AG09309 (cell line): ENCODE measurements around the gene BACE1.
A peak's percentile ranks its signal among the peaks of the same experiment; 100 is the strongest.

ENCODE experiments used
- DNase-seq: peaks from one replicate; pipeline ENCODE4 v3.0.0-alpha.2; 2010; ENCODE audit warnings: low read depth
- H3K4me3 ChIP-seq: 2 replicates; pipeline ENCODE4 v1.5.1; 2011; ENCODE audit warnings: mild to moderate bottlenecking, low read depth, low read length, moderate library complexity; ENCODE audit not compliant: control insufficient read depth
- TF ChIP-seq, protein P1 (sequence below): IDR thresholded peaks from 2 replicates; pipeline ENCODE4 v1.5.1; 2011; ENCODE audit warnings: mild to moderate bottlenecking, low read depth, low read length, inconsistent platforms; ENCODE audit not compliant: insufficient read depth, control insufficient read depth; ENCODE audit errors: missing control alignments

BACE1 gene

DNA sequence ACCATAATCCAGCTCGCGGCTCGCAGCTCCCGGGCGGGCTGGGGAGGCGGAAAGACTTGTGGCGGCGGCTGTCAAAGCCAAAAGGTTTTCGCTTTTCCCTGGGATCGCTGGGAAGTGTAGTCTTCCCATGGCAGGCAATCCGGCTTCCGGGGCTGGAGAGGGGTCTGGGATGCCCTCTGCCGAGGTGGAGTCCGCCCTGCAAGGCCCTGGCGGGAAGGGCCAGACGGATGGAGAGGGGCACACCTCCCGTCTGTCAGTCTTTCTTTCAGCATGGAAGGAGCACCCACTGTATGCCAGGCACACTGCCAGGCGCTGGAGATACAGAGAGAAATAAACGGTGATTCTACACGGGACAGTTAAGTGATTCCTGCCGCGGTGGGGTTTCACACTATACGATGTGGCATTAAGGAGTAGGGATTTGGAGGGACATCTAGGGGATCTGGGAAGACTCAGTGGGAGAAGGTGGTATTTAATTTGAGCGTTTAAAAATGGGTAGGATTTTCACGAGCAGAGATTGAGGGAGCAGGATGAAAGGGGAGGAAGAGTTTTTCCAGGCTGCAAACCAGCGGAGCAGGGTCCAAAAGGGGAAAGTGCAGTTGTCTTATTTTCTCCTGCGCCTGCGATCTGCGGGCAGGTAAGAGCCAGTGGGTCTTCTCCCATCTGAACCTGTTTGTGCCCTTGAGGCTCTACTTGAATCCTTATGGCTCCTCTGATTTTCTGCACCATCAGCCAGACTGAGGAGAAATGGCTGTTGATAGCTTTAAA lies at the start of gene BACE1:
Gene BACE1 (minus strand): TSS at position 60 of the 765 bp plus-strand sequence. CDS start 461 bp downstream, outside the sequence.
- peak; percentile 56 for DNase-seq
- TF ChIP-seq, protein P1, sequence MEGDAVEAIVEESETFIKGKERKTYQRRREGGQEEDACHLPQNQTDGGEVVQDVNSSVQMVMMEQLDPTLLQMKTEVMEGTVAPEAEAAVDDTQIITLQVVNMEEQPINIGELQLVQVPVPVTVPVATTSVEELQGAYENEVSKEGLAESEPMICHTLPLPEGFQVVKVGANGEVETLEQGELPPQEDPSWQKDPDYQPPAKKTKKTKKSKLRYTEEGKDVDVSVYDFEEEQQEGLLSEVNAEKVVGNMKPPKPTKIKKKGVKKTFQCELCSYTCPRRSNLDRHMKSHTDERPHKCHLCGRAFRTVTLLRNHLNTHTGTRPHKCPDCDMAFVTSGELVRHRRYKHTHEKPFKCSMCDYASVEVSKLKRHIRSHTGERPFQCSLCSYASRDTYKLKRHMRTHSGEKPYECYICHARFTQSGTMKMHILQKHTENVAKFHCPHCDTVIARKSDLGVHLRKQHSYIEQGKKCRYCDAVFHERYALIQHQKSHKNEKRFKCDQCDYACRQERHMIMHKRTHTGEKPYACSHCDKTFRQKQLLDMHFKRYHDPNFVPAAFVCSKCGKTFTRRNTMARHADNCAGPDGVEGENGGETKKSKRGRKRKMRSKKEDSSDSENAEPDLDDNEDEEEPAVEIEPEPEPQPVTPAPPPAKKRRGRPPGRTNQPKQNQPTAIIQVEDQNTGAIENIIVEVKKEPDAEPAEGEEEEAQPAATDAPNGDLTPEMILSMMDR: peak; percentile 72
- peak within 1 kb of the TSS; percentile 89 for H3K4me3 ChIP-seq

DNA sequence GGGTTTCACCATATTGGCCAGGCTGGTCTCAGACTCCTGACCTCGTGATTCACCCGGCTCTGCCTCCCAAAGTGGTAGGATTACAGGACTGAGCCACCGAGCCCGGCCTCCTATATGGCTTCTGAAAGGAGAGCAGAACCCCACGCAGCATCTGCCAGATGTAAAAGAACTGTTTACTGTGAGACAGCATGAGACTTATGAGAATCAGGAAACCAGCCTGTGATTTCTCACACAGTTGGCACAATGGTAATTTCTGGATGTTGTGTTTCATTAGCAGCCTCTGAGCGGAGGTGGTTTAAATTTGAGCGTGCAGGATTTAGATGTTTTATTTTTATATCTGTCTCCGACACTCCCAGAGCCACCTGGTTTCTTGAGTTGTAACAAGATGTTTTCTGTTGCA lies 45.4 kb upstream of the BACE1 start:
- H3K4me3 ChIP-seq: no peak overlapping the region
- TF ChIP-seq, protein P1: no peak
- no peak for DNase-seq

DNA sequence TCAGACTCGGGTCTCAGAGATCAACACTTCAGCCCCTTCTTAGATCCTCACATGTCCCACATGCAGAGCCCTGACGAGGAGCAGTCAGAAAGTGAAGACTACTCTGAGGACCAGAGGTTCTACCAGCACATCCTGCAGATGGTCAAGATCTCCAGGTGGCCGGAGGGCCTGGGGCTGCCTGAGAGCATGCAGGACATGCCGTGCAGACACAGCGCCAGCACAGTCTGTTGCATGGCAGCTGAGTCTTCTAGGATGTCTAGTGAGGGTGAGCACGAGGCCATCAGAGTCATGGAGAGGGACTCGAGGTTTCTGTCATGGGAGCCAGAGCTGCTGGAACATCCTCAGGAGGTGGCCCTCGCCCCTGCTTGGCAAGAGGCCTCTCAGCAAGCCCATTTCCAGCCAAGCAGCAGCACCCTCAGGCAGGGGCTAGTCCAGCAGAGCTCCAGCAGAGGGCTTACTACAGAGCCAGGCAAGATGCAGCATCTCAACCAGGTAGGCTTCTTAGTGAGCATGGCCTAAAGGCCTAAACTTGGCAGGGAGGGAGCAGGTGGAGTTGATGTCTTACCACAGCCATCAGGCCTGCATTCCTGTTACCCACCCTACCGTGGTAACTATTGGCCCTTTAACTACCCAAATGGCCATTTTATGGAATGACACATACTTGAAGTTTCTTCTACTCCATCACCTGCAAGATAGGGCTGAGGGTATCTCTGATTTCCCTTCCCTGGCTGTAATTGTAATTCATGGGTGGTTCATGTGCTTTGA lies 40.3 kb upstream of the BACE1 start:
- no peak for DNase-seq
- TF ChIP-seq, protein P1: no peak
- H3K4me3 ChIP-seq: no peak overlapping the region

DNA sequence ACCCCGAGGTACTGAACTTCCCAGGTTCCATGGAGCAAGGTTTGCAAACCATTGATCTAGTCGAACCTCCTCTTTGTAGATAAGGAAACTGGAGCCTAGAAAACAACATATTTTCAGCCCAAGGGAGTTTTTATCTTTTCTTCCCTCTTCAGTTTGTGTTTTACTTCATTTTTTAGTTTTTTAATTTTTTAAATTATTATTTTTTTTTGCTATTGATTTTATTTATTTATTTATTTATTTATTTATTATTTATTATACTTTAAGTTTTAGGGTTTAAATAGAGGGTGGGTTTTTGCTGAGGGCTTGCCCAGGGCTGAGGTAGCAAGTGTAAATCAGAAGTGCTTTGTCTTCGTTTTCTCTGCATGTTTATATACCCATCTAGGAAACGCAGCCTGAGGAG lies 38.5 kb upstream of the BACE1 start:
- H3K4me3 ChIP-seq: no peak overlapping the region
- no peak for DNase-seq
- TF ChIP-seq, protein P1: no peak

DNA sequence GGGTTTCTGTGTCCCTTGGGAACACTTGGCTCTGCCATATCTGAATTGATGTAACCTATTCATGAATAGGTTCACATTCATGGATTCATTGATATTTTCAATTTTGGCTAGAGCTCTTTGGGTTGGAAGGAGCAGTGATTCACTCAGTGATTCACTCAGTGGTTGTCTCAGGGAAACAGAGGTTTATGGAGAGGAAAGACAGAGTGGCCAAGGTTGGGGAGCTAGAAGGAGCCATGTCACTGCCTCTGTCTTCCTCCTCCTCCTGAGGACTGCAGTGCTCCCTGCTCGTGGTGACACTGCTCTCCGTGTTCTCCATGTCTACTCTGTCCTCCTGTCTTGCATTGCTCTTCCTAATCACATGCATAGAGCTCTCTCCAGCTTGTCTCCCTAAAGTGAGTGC lies 29.0 kb upstream of the BACE1 start:
- peak; percentile 1 for DNase-seq
- no peak overlapping the region for H3K4me3 ChIP-seq
- TF ChIP-seq, protein P1: no peak

DNA sequence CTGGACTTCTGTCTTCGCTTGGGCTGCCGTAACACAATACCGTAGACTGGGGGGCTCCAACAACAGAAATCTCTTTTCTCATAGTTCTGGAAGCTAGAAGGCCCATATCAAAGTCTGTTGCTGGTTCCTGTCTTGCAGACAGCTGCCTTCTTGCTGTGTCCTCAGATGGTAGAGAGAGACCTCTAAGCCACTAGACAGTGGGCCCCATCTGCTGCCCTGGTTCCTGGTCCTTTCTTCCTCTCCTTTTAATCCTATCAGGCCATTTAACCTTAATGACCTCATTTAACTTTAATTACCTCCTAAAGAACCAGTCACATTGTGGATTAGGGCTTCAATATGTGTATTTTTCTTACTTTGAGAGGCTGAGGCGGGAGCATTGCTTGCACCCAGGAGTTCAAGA lies 21.0 kb upstream of the BACE1 start:
- TF ChIP-seq, protein P1: no peak
- DNase-seq: no peak

More for the DNA sequence above, 21.0 kb upstream of the BACE1 start:
- H3K4me3 ChIP-seq: no peak overlapping the region
